Activated naive CD8-positive, alpha-beta T cell treated with anti-CD3 and anti-CD28 coated beads, Interleukin-2, amount 50 U/mL, for 24 hours (primary cell): ENCODE results near the gene ZNF496.
"Not testable (repeated sequence)": the region's sequence is repeated elsewhere in the genome, so short reads cannot be mapped to it uniquely, and the experiment has no call there.

Source experiments
- ATAC-seq: fragments of 150-1000 bp; cut with Tn5 transposase; one replicate; pipeline ENCODE4 v1.10.0; 2021
- DNase-seq: peaks from one replicate; pipeline ENCODE4 v3.0.0; 2021
- H3K27ac Mint-ChIP-seq: one replicate; pipeline ENCODE4 v1.8.0; 2021; ENCODE audit warnings: mild to moderate bottlenecking, mixed read lengths
- H3K27me3 Mint-ChIP-seq: one replicate; pipeline ENCODE4 v1.8.0; 2021; ENCODE audit warnings: mixed read lengths
- H3K36me3 Mint-ChIP-seq: one replicate; pipeline ENCODE4 v1.8.0; 2021; ENCODE audit warnings: low read depth, mixed read lengths
- H3K4me1 Mint-ChIP-seq: one replicate; pipeline ENCODE4 v1.8.0; 2021; ENCODE audit warnings: mixed read lengths
- H3K4me3 Mint-ChIP-seq: one replicate; pipeline ENCODE4 v1.8.0; 2021; ENCODE audit warnings: mild to moderate bottlenecking, moderate library complexity, mixed read lengths
- H3K9me3 Mint-ChIP-seq: one replicate; pipeline ENCODE4 v1.8.0; 2021; ENCODE audit warnings: mixed read lengths

The ZNF496 gene

DNA sequence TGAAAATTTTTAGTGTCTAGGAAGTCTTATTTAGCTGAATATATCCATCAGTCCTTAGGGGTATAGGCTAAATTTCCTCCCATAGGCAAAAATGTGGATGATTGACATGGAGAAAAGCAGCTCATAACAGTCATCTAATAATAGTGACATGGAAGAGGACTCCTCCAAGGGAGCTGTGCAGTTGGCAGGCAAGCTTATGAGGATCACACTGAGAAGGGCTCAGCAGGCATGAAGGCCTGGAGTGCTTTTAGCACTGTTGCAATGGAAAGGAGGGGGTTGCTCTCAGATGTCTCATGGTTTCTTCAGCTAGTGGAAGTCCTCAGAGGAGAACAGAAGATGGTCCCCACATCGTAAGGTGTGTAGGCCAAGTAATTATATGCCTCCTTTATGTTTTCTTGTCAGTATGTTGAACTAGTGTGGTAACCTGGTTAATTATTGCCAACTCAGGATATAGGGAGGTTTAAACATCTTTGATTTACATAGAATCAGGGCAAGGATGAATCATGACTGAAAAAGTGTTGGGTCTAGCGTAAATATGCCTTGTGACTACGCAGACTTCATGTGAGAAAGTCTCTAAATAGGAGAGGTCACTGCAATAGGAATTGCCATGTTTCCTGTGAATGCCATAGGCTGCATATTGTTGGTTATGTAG, 56.9 kb downstream of the ZNF496 start:
- H3K36me3 Mint-ChIP-seq, result peaks cover 4% of the 10 kb centered on the region
- H3K9me3 Mint-ChIP-seq, result peaks cover 28% of the 10 kb centered on the region
- H3K4me1 Mint-ChIP-seq, result no peaks in the 10 kb centered on the region
- DNase-seq (no peak), ATAC-seq (no peak)
- no peak overlapping the region for H3K4me3 Mint-ChIP-seq
- H3K27ac Mint-ChIP-seq, result no peak overlapping the region
- H3K27me3 Mint-ChIP-seq, result no peaks in the 10 kb centered on the region

GRCh38 chr1:247273013-247273412, 58.7 kb downstream of the ZNF496 start:
- Mint-ChIP-seq H3K27me3 (no peaks in the 10 kb centered on the region), H3K4me3 (no peak overlapping the region)

DNA sequence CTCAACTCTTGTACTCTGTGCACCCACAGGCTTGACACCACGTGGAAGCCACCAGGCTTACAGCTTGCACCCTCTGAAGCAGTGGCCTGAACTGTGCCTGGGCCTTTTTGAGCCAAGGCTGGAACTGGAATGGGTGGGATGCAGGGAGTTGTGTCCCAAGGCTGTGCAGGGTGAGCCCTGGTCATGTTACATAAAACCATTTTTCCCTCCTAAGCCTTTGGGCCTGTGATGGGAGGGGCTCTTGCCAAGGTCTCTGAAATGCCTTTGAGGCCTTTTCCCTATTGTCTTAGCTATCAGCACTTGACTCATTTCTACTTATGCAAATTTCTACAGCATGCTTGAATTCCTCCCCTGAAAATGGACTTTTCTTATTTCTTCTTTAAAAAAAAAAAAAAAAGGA, 61.7 kb downstream of the ZNF496 start:
- H3K27ac Mint-ChIP-seq, result no peak overlapping the region
- no peaks in the 10 kb centered on the region for H3K4me1 Mint-ChIP-seq
- peaks cover 23% of the 10 kb centered on the region for H3K9me3 Mint-ChIP-seq
- no peak for ATAC-seq
- peaks cover 4% of the 10 kb centered on the region for H3K36me3 Mint-ChIP-seq
- DNase-seq, result no peak
- no peak overlapping the region for H3K4me3 Mint-ChIP-seq
- H3K27me3 Mint-ChIP-seq, result peaks cover 1% of the 10 kb centered on the region

More at GRCh38 chr1:247273013-247273412, 58.7 kb downstream of the ZNF496 start:
- peaks cover 28% of the 10 kb centered on the region for H3K9me3 Mint-ChIP-seq
- DNase-seq (no peak), ATAC-seq (no peak)
- no peak overlapping the region for H3K27ac Mint-ChIP-seq
- H3K36me3 Mint-ChIP-seq, result peaks cover 4% of the 10 kb centered on the region
- no peaks in the 10 kb centered on the region for H3K4me1 Mint-ChIP-seq

DNA sequence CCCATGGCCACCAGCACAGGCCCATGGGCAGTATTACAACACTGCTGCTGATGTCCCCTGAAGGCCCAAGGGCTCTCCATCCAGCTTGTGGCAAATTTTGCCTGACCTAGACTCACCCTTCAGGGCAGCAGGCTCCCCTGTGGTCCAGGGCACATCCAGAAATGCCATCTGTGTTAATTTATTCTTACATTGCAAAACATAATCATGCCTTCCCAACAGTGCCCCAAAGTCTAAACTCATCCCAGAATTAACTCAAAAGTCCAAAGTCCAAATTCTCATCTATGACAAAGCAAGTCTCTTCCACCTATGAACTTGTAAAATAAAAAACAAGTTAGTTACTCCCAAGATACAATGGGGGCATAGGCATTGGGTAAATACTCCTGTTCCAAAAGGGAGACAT, 62.5 kb downstream of the ZNF496 start:
- Mint-ChIP-seq H3K36me3 (peaks cover 4% of the 10 kb centered on the region), H3K27ac (no peak overlapping the region), H3K27me3 (peaks cover 1% of the 10 kb centered on the region), H3K4me1 (no peaks in the 10 kb centered on the region), H3K9me3 (peaks cover 32% of the 10 kb centered on the region), H3K4me3 (no peak overlapping the region)
- DNase-seq (no peak), ATAC-seq (no peak)

GRCh38 chr1:247268390-247269045, 63.1 kb downstream of the ZNF496 start:
- Mint-ChIP-seq H3K27me3 (peaks cover 1% of the 10 kb centered on the region), H3K9me3 (peaks cover 35% of the 10 kb centered on the region), H3K27ac (no peak overlapping the region), H3K36me3 (peaks cover 4% of the 10 kb centered on the region), H3K4me1 (no peaks in the 10 kb centered on the region), H3K4me3 (no peak overlapping the region)
- ATAC-seq, result no peak
- DNase-seq, result no peak

- H3K4me1 Mint-ChIP-seq, result no peaks in the 10 kb centered on the region
- H3K9me3 Mint-ChIP-seq, result peaks cover 37% of the 10 kb centered on the region
- H3K4me3 Mint-ChIP-seq, result no peak overlapping the region
- H3K27me3 Mint-ChIP-seq, result peaks cover 1% of the 10 kb centered on the region
- DNase-seq, result no peak
- peaks cover 3% of the 10 kb centered on the region for H3K36me3 Mint-ChIP-seq
- no peak overlapping the region for H3K27ac Mint-ChIP-seq
- ATAC-seq, result no peak
These were observed 65.6 kb downstream of the ZNF496 start for GRCh38 chr1:247266053-247266452.

- not testable (repeated sequence) for DNase-seq, H3K4me3 Mint-ChIP-seq, H3K4me1 Mint-ChIP-seq, ATAC-seq, H3K27ac Mint-ChIP-seq, H3K36me3 Mint-ChIP-seq, H3K27me3 Mint-ChIP-seq
- H3K9me3 Mint-ChIP-seq, result peaks cover 18% of the 10 kb centered on the region
These were observed 75.9 kb downstream of the ZNF496 start, which contains the start of gene VN1R5 for GRCh38 chr1:247255772-247256171. VN1R5 (plus strand) TSS chr1:247256072.

DNA sequence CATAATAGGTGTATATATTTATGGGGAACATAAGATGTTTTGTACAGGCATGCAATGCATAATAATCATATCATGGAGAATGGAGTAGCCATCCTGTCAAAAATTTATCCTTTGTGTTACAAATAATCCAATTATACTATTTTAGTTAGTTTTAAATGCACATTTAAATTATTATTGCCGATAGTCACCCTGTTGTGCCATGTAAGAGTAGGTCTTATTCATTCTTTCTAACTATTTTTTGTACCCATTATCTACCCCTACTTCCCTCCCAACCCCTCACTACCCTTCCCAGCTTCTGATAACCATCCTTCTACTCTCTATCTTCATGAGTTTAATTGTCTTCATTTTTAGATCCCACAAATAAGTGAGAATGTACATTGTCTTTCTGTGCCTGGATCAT, 84.1 kb downstream of the ZNF496 start:
- no peak overlapping the region for H3K4me3 Mint-ChIP-seq
- no peak overlapping the region for H3K27ac Mint-ChIP-seq
- no peaks in the 10 kb centered on the region for H3K4me1 Mint-ChIP-seq
- ATAC-seq (no peak), DNase-seq (no peak)
- no peaks in the 10 kb centered on the region for H3K36me3 Mint-ChIP-seq
- peaks cover 49% of the 10 kb centered on the region for H3K9me3 Mint-ChIP-seq
- peaks cover 7% of the 10 kb centered on the region for H3K27me3 Mint-ChIP-seq
